OCI-LY7 (cell line): ENCODE measurements around the gene AWAT1. TPM values are rescaled to one million over a fixed set of nuclear protein-coding genes. Genes with fewer than 3 reads are reported as not detected.

Experiments used
- BruUV-seq: library from RNA; stranded (reverse); fragments of 400-500 nt; replicated peaks from 2 replicates; lab custom pipeline; 2021; lab: Mats Ljungman, UMichigan
- CTCF ChIA-PET: fragments of 300-600 bp; sonication (Branson Sonifier 250); formaldehyde crosslinking; loops from one replicate; lab custom pipeline; 2022; ENCODE audit warnings: antibody characterized with exemption; ENCODE audit not compliant: unreplicated experiment; lab: Charles Lee
- POLR2A ChIA-PET: fragments of 300-600 bp; sonication (Branson Sonifier 250); formaldehyde crosslinking; loops from one replicate; lab custom pipeline; 2022; ENCODE audit warnings: antibody characterized with exemption; lab: Charles Lee
- DNase-seq: peaks from one replicate; pipeline ENCODE4 v3.0.0-alpha.2; 2015; ENCODE audit warnings: low spot score
- H2AFZ ChIP-seq: fragments of 200-600 bp; sonication (generic), shearing (Covaris generic); 2 replicates; pipeline ENCODE4 v1.6.1; 2014; ENCODE audit warnings: mild to moderate bottlenecking, antibody characterized with exemption, low read length, moderate library complexity
- H3K27ac ChIP-seq: fragments of 200-600 bp; sonication (generic); 2 replicates; pipeline ENCODE4 v1.5.1; 2014; ENCODE audit warnings: mixed run types, low read depth, mild to moderate bottlenecking, moderate library complexity, low read length, inconsistent platforms; ENCODE audit not compliant: poor library complexity, severe bottlenecking
- H3K36me3 ChIP-seq: fragments of 200-600 bp; sonication (generic); 2 replicates; pipeline ENCODE4 v1.6.1; 2014; ENCODE audit warnings: mild to moderate bottlenecking, antibody characterized with exemption, low read length, moderate library complexity, mixed read lengths; ENCODE audit not compliant: insufficient read depth
- H3K4me1 ChIP-seq: fragments of 200-600 bp; sonication (generic); 2 replicates; pipeline ENCODE4 v1.5.1; 2014; ENCODE audit warnings: mild to moderate bottlenecking, low read length; ENCODE audit not compliant: insufficient read depth, poor library complexity, severe bottlenecking
- H3K4me2 ChIP-seq: fragments of 200-600 bp; sonication (generic); 2 replicates; pipeline ENCODE4 v1.6.1; 2014; ENCODE audit warnings: mild to moderate bottlenecking, low read length
- H3K4me3 ChIP-seq: fragments of 200-600 bp; sonication (generic); 2 replicates; pipeline ENCODE4 v1.5.1; 2014; ENCODE audit warnings: mild to moderate bottlenecking, low read depth, low read length; ENCODE audit not compliant: poor library complexity, severe bottlenecking
- H3K79me2 ChIP-seq: fragments of 200-600 bp; sonication (generic); 2 replicates; pipeline ENCODE4 v1.6.1; 2016; ENCODE audit warnings: low read depth, mild to moderate bottlenecking, low read length, moderate library complexity, mixed read lengths; ENCODE audit not compliant: insufficient read depth
- H3K9me2 ChIP-seq: fragments of 200-600 bp; sonication (generic); 2 replicates; pipeline ENCODE4 v1.6.1; 2016; ENCODE audit warnings: mild to moderate bottlenecking, low read length, mixed read lengths; ENCODE audit not compliant: insufficient read depth
- H3K9me3 ChIP-seq: fragments of 200-600 bp; sonication (generic); 2 replicates; pipeline ENCODE4 v1.6.1; 2014; ENCODE audit warnings: mild to moderate bottlenecking, mixed run types, low read length, mixed read lengths
- H4K20me1 ChIP-seq: fragments of 200-600 bp; sonication (generic); 2 replicates; pipeline ENCODE4 v1.6.1; 2014; ENCODE audit warnings: mild to moderate bottlenecking, antibody characterized with exemption, low read length, moderate library complexity, mixed read lengths; ENCODE audit not compliant: insufficient read depth
- CTCF ChIP-seq: fragments of 200-600 bp; sonication (generic); conservative IDR thresholded peaks from 2 replicates; pipeline ENCODE4 v1.5.1; 2014; ENCODE audit warnings: mild to moderate bottlenecking, antibody characterized with exemption, low read length, moderate library complexity, mixed read lengths
- EZH2phosphoT487 ChIP-seq: fragments of 200-600 bp; sonication (generic); IDR thresholded peaks from 2 replicates; pipeline ENCODE4 v1.6.1; 2018; ENCODE audit warnings: low read depth, borderline replicate concordance, mild to moderate bottlenecking, mixed run types, antibody characterized with exemption, low read length, moderate library complexity, mixed read lengths
- intact Hi-C: fragments of 100-400 bp; cut with micrococcal nuclease; formaldehyde crosslinking; loops from one replicate; pipeline ENCODE4 v1.10.0; 2022; ENCODE audit not compliant: unreplicated experiment
- total RNA-seq, 2 experiments: library from RNA; depleted of rRNA in 1 of 2; stranded (reverse); fragments of >200 nt in 1 of 2; shearing (Covaris generic) in 1 of 2; gene quantifications; 2 replicates each; pipeline ENCODE4 v1.2.3, GENCODE V29; 2014 to 2022

Gene AWAT1
- total RNA-seq, 2 experiments from 2014 or later = not detected

DNA sequence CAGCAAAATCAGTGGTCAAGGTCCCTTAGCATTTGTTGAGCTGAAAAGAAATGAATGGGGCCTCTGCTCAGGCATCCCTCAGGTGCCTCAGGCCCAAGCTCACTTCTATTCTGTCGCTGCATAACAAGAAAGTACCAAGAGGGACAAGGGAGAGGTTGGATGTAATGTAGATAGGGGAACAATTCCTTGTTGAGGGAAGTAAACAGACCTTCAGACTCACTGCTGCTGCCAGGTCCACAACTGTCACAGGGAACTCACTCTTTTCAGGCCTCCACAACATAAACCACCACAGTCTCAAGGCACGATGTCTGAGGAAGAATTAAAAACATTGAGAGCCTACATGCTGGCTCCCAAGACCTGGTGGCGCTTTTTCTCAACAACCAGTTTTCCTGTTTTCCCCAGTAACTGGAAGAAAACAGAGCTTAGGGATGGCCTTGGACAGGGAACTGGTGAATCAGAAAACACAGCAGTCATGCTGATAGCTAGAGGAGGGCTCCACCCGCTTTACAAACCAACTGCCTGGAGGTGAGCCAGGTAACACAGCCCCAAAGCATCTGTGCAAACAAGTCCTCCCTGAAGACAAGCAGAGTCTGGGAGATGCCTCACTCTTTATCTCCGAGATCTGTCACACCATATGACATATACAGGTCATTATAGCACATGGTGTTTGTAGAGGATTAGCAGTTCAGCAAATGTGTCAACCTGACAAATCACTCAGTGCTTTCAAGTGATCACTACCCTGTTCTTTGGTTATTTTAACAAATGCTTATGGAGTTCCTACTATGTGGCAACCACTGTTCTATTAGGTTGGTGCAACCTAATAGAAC, 14.3 kb upstream of the AWAT1 start:
- no peak for TF ChIP-seq EZH2phosphoT487
- TF ChIP-seq CTCF = no peak
- DNase-seq = no peak
- POLR2A ChIA-PET = no interaction called here
- no peaks in the 10 kb centered on the region for H3K9me2 ChIP-seq
- H2AFZ ChIP-seq = no peak overlapping the region
- no peaks in the 10 kb centered on the region for H3K4me1 ChIP-seq
- no peak overlapping the region for H3K4me2 ChIP-seq
- H3K9me3 ChIP-seq = no peaks in the 10 kb centered on the region
- no peaks in the 10 kb centered on the region for H3K79me2 ChIP-seq
- intact Hi-C loops = no loop called here
- H4K20me1 ChIP-seq = no peaks in the 10 kb centered on the region
- H3K27ac ChIP-seq = no peak overlapping the region
- CTCF ChIA-PET = no interaction called here
- no peaks in the 10 kb centered on the region for H3K36me3 ChIP-seq
- no peak overlapping the region for H3K4me3 ChIP-seq
- BruUV-seq = no TSS peak

GRCh38 chrX:70226048-70226447, 8.4 kb upstream of the AWAT1 start:
- DNase-seq = no peak
- no peak overlapping the region for H3K4me2 ChIP-seq
- no peaks in the 10 kb centered on the region for H3K4me1 ChIP-seq
- H2AFZ ChIP-seq = no peak overlapping the region
- CTCF ChIA-PET = no interaction called here
- no peaks in the 10 kb centered on the region for H3K9me3 ChIP-seq
- H4K20me1 ChIP-seq = no peaks in the 10 kb centered on the region
- BruUV-seq = no TSS peak
- no peaks in the 10 kb centered on the region for H3K36me3 ChIP-seq
- no peak overlapping the region for H3K4me3 ChIP-seq
- no peaks in the 10 kb centered on the region for H3K79me2 ChIP-seq
- TF ChIP-seq CTCF (no peak), EZH2phosphoT487 (no peak)
- intact Hi-C loops = no loop called here
- H3K27ac ChIP-seq = no peak overlapping the region
- POLR2A ChIA-PET = no interaction called here
- H3K9me2 ChIP-seq = no peaks in the 10 kb centered on the region

DNA sequence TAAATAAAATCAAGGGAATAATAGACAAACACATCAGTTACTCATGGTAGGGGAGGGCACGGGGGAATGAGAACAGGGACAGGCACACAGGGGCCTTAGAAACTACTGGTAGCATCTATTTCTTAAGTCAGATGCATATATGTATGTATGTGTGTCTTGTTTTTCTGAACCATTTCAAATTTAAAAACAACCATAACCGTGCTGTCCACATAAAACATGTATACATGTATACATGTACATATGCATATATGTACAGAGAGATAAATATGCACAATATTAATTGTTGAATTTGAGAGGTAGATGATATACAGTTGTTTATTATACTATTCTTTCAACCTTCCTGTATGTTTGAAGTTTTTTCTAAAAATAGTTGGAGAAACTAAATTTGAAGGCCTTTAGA, 7.8 kb upstream of the AWAT1 start:
- Histone ChIP-seq H3K79me2 (no peaks in the 10 kb centered on the region), H3K27ac (no peak overlapping the region), H3K4me3 (no peak overlapping the region), H3K4me1 (no peaks in the 10 kb centered on the region), H3K9me3 (no peaks in the 10 kb centered on the region), H3K36me3 (no peaks in the 10 kb centered on the region), H2AFZ (no peak overlapping the region), H4K20me1 (no peaks in the 10 kb centered on the region), H3K4me2 (no peak overlapping the region), H3K9me2 (no peaks in the 10 kb centered on the region)
- ChIA-PET POLR2A (interaction anchor here (0.6 kb wide), 1 partner anchor 637 kb away, joined by 4 read pairs; no protein-coding TSS in a partner anchor), CTCF (no interaction called here)
- intact Hi-C loops = no loop called here
- no peak for TF ChIP-seq CTCF
- no peak for TF ChIP-seq EZH2phosphoT487
- BruUV-seq = no TSS peak
- no peak for DNase-seq
